GM13976 (cell line): ENCODE measurements around the gene ATP2B2.

ENCODE experiments used
- DNase-seq: peaks from one replicate; pipeline ENCODE4 v3.0.0; 2012; ENCODE audit warnings: low spot score
- in situ Hi-C: fragments of 300-500 bp; cut with MboI; formaldehyde crosslinking; loops from one replicate; pipeline ENCODE4 v1.12.0; 2022; ENCODE audit warnings: low sequenced_read_pairs, mixed read lengths, inconsistent platforms; ENCODE audit not compliant: unreplicated experiment
- TF ChIP-seq, protein P1 (sequence below): IDR thresholded peaks from 2 replicates; pipeline ENCODE4 v1.5.1; 2012; ENCODE audit warnings: borderline replicate concordance, mild to moderate bottlenecking; ENCODE audit not compliant: insufficient read depth; ENCODE audit errors: extremely low read depth, missing control alignments, control extremely low read depth

ATP2B2 gene

DNA sequence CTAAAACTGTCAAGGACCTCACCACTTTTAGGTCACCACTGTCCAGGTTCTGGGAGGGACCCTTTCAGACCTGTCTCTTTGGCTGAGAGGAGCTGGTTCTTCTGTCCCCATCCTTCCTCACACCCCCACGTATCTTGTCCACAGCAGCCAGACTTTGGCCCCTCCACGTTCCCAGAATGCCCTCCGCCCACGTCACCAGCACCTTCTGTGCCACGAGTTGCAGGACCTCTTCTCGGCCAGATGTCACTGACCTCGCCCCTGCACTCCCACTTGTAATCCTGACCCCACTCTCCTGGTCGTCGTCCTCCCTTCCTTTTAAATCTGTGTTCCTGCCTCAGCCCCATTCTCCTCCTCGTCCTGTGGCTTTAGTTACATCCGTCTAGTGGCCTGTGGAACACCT, 161.9 kb downstream of the ATP2B2 start:
- TF ChIP-seq, protein P1, sequence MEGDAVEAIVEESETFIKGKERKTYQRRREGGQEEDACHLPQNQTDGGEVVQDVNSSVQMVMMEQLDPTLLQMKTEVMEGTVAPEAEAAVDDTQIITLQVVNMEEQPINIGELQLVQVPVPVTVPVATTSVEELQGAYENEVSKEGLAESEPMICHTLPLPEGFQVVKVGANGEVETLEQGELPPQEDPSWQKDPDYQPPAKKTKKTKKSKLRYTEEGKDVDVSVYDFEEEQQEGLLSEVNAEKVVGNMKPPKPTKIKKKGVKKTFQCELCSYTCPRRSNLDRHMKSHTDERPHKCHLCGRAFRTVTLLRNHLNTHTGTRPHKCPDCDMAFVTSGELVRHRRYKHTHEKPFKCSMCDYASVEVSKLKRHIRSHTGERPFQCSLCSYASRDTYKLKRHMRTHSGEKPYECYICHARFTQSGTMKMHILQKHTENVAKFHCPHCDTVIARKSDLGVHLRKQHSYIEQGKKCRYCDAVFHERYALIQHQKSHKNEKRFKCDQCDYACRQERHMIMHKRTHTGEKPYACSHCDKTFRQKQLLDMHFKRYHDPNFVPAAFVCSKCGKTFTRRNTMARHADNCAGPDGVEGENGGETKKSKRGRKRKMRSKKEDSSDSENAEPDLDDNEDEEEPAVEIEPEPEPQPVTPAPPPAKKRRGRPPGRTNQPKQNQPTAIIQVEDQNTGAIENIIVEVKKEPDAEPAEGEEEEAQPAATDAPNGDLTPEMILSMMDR: no peak
- no peak for DNase-seq
- in situ Hi-C loops: no loop called here

DNA sequence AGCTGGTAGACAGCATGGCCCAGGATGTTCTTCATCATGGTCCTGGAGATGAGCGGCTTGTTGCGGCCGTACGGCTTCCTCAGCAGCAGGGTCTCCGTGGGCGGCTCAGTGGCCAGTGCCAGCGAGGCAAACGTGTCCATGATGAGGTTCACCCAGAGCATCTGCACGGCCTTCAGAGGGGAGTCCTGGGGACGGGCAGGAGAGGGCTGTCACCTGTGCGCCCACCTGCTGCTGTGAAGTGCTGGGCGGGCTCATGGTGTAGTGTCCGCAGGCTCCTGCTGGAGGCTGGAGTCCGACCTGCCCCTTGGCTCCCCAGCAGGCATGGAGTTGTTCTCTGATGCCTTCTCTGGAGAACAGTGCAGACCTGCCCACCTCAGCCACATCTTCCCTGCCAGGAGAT, 162.6 kb downstream of the ATP2B2 start:
- in situ Hi-C loops: no loop called here
- no peak for DNase-seq
- TF ChIP-seq, protein P1: no peak

DNA sequence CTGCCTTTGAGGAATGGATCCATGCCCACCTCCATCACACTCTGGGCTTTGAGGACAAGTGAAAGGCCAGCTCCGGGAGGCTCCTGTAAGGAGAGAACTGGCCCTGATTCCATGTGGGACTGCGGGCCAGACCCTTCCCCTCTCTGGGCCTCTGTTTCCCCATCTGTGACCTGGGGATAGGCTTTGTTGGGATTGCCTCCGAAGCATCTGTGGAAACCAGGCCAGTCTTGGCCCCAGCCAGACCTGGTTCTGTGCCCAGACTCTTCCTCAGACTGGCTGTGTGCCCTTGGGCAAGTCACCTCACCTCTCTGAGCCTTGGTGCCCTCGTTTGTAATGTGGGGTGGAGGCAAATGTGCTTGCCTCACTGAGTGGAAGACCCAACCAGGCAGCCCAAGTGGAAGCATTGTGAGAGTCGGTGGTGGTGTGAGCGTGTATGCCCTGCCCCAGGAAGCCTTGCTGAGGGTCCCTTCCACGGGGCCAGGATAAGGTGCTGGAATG, 163.4 kb downstream of the ATP2B2 start:
- in situ Hi-C loops: no loop called here
- no peak for DNase-seq
- TF ChIP-seq, protein P1: no peak

DNA sequence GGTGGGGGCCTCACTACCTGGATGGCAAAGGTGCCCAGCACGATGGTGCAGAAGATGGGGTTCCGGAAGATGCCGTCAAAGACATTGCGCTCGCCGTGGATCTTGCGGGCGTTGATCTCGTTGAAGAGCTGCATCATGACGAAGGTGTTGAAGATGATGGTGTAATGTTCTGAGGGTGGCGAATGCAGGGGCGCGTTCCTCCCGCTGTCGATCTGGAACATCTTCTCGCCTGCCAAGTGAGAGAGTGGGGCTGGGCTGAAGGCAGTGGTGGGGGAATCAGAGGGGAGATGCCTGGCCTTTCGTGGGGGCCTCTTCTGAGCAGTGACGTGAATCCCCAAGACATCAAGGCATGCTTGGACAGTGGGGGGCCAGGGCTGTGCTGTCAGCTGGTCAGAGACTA, 164.9 kb downstream of the ATP2B2 start:
- in situ Hi-C loops: no loop called here
- TF ChIP-seq, protein P1: no peak
- peak; percentile 22 for DNase-seq

DNA sequence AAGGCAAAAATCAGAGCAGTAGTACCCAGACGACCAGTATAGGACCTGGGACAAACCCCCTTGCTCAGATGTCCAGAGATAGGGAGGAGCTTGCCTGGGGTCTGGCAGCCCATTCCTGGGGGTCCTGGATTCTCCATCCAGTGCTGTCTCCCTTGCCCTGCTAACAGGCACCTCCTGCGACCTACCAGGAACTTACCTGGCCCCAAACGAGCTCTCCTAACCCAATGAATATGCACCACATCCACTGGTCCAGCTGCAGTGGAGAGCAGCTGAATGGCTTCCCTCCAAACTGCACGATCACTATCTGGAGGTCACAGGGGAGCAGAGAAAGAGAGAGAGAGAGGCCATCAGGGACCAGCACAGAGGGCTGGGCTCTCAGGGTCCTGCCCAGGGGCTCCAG, 165.3 kb downstream of the ATP2B2 start:
- no peak for DNase-seq
- in situ Hi-C loops: no loop called here
- TF ChIP-seq, protein P1: no peak

DNA sequence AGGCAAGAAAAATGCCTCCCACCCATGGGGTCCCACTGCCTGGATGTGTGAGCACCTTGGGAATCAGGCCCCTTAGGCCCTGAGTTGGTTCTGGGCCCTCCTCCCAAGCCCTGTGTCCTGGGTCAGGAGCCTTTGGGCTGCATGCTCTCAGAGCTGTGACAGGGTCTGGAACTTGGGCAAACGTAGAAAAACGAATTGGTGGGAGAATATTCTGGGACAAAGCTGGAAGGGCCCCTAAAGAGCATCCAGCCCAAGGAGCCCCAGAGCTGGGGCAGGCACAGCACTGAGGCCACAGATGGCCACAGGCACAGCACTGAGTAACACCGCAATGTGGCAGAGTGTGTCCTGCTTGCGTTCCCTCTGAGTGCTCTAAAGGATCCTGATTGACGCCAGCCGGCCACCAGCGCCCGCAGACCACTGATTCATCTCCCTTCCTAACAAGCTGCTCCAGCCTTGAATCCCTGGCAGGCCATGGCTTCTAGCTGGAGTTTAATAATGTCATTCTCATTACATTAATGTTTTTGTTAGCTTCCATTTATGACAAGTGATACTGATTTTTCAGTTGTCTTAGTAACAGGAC, 165.9 kb downstream of the ATP2B2 start:
- TF ChIP-seq, protein P1: no peak
- in situ Hi-C loops: no loop called here
- no peak for DNase-seq
